Right renal cortex interstitium (tissue), 3 donors: ENCODE measurements around the gene TMEM19. TPM values are rescaled to one million over a fixed set of nuclear protein-coding genes. Genes with fewer than 3 reads are reported as not detected.
A peak's percentile ranks its signal among the peaks of the same experiment; 100 is the strongest.

Source experiments
- DNase-seq, 3 donors: peaks; one replicate each; pipeline ENCODE4 v3.0.0-alpha.2; 2013; ENCODE audit warnings: low read depth in 3 of 3, low spot score in 2 of 3
- polyA plus RNA-seq, 3 donors: library from polyadenylated mRNA; unstranded; fragments of 120-200 nt; gene quantifications; one replicate each; pipeline ENCODE4 v1.2.1, GENCODE V29; 2013; ENCODE audit not compliant: insufficient read length in 3 of 3

Gene TMEM19
- polyA plus RNA-seq, 3 donors, result 38.7 to 50.5 (median 45.6) TPM

DNA sequence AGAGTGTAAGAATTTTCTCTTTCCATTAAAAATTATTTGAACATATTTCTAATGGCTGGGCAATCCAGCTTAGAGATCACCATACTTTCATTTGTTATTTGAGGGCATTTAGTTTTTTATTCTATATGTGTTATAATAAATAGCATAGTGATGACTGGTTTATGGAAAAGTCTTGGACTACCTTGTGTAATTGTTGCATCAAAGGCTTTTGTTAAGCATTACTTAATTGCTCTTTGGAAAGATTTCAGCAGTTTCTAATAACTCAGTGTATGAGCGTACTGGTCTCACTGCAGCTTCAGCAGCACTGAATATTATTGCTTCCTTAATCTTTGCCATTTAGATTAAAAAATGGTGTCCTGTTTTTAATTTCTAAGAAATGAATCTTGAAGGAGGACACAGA lies 22.8 kb downstream of the TMEM19 start:
- DNase-seq, result no peak

DNA sequence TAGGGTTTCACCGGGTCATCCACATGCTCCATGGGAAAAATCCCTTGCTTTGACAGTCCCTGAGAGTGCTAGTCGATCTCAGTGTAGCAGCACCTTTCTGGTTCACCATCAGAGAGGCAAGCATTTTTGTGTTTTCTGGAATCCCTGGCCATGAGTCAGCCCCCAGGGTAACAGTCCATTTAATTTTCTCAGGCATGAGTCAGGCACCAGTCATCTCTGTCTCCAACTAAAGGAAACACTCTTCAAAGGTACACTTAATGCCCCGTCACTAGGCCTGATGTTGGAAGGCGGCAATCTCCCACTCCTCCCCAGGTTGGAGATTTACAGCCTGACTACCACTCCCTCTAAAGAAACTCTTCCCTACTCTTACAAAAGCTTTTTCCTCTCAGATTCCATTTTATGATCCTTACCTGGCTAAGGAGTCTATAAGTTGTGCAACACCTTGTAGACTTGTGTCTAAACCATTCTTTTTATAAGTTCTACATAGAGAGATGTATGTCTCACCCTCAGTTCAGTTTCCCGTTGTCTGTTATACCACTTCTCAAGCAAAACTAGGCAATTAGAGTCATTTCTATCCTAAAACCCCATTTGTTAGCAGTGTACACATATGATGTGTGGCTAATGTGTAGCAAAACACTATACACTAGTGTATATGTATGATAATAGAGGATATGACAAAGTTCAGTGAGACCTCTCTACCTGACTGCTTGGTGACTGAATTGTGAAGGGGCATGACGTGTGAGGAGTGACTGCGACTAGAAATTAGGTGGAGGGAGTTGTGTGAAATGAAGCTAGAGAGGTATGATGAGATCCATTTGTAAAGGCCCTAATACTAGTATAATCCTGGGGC lies 24.6 kb downstream of the TMEM19 start:
- no peak for DNase-seq

DNA sequence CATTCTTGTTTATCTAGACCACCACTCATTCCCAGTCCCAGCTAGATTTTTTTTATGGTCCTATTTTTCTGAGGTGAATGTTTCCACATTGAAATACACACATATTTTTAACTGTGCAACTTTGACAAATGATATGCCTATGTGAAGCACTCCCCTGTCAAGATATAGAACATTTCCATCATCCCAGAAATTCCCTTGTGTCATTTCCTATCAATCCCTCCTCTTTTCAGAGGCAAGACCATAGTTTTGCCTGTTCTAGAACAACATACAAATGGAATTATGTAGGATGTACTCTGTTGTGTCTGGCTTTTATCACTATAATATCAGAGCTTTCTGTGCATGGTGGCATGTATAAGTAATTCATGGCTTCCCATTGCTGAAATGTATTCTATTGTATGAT lies 32.7 kb downstream of the TMEM19 start:
- no peak for DNase-seq

DNA sequence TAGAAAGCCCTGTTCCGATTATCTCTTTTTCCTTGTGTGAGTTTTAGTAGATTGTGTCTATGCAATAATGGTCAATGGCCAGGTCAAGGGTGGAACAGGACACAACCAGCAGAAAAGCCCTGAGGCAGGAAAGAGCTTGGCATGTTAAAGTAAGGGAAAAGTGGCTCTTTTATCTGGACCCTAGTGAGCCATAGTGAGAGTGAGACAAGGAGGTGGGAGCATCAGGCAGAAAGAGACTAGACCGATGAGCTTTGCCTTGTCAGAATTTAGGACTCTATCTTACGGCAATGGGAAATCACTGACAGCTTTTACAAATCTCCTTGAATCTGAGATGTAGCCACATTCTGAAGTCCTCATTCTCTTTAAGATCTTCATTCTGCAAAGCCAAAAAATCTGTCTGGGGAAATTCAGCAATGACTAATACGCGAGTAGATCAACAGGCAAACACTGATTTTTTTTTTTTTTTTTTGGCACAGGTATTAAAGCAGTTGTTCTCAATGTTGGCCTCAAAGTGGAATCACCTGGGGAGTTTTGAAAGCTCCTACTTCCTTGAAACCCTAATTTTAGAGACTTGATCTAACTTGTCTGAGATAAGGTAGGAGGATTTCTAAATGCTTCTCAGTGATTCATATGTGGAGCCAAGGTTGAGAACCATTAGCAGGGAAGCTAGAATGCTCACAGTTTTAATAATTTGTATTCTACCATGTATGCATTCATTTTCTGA lies 33.9 kb downstream of the TMEM19 start:
- DNase-seq, result no peak

DNA sequence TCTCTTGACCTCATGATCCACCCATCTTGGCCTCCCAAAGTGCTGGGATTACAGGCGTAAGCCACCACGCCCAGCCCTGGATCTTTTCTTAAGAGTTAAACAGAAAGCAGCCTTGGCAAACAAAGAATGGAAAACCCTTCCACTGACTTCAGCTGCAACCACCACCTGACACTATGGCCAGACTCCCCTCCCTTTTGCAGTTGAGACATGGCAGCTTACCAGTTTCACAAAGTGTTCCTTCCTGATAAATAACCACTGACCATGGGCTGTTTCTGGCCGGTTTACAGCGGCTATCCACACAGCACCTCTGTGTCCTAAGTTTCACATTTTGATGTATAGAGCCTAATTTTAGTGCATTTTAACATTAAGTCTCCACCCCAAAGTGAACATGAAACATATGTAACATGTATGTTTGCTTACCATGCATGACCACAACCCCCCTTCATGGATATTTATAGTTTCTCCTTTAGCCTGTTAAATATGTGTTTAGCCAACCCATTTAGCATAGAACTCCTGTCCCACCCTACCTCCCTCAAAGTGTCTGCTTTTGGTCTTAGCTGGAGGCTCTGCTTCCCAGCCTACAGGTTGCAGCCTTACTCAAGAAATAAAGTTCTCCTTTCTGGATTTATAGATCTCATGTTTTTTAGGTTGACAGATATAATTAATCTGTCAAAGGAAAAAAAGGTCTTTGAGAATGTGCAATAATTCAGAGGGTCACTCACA lies 36.1 kb downstream of the TMEM19 start:
- no peak for DNase-seq

DNA sequence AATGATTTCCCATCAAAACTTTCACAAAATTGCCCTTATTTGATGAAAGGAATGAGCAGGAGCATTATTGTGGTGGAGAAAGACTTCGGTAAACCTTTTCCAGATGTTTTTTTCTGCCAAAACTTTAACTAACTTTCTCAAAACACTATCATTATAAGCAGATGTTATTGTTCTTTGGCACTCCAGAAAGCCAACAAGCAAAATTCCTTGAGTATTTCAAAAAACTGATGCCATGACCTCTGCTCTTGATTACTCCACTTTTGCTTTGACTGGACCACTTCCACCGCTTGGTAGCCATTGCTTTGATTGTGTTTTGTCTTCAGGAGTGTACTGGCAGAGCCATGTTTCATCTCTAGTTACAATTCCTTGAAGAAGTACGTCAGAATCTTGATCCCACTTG lies 39.1 kb downstream of the TMEM19 start:
- no peak for DNase-seq

DNA sequence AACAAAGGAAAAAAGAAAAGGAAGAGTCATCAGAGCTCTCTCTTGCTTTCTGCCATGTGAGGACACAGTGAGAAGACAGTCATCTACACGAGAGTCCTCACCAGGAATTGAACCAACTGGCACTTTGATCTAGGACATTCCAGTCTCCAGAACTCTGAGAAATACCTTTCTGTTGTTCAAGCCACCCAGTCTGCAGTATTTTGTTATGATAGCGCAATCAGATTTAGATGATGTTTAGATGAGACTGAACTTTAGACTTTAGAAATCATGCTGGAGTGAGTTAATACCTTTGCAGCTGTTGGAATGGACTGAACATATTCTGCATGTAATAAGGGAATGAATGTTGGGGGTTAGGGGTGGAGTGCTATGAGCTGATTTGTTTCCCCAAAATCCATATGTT lies 40.7 kb downstream of the TMEM19 start:
- DNase-seq, result no peak

DNA sequence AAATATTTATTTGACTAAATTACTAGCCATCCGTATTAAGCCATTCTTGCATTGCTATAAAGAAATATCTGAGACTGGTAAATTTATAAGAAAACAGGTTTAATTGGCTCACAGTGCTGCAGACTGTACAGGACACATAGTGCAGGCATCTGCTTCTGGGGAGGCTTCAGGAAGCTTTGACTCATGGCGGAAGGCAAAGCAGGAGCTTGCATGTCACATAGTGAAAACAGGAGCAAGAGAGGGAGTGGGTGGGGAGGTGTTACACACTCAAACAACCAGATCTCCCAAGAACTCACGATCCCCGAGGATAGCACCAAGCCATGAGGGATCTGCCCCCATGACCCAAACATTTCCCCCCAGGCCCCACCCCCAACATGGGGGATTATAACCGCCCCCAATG lies 42.1 kb downstream of the TMEM19 start:
- DNase-seq, result no peak

DNA sequence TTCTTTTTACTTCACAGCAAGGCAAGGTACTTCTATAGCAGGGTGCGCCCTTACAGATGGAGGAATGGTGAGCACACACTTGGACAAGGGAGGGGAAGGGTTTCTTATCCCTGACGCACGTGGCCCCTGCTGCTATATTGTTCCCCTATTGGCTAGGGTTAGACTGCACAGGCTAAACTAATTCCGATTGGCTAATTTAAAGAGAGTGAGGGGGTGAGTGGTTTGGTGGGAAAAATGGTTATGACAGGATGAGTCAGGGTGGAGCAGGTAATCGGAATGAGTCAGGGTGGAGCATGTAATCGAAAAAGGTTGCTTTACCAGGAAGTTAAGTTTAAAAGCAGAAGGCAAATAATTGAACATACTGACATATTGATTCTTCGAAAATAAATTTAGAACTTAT lies 45.1 kb downstream of the TMEM19 start:
- no peak for DNase-seq

DNA sequence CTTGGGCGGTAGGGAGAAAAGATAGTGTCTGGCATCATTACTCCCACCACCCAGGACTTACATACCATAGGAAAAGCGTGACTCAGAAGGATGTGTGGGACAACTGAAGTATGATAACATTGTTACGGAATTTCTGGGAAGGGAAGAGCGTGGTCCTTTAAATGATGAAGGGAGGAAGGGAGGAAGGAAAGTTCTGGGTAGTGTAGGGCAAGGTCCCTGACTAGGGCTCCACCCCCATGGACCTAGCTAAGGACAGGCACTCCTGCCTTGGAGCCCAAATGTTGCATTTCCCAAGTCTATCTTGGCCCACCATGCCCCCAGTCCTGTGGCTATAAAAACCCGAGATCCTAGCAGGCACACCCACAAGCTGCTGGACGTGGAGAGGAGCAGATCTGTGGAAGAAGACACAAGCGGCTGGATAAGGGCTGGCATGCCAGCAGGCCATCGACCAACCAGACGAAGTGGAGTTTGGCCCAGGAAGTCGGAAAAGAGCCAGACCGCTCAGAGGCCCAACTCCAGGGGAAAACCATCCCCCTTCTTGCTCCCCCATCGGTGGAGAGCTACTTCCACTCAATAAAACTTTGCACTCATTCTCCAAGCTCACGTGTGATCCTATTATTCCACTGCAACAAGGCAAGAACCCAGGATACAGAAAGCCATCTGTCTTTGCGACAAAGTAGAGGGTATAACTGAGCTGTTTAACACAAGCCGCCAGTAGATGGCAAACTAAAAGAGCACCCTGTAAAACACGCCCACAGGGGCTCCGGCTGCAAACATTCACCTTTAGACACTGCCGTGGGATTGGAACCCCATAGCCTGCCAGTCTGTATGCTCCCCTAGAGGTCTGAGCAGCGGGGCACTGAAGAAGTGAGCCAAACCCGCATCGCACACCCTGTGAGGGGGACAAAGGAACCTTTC lies 45.8 kb downstream of the TMEM19 start:
- DNase-seq, result no peak

DNA sequence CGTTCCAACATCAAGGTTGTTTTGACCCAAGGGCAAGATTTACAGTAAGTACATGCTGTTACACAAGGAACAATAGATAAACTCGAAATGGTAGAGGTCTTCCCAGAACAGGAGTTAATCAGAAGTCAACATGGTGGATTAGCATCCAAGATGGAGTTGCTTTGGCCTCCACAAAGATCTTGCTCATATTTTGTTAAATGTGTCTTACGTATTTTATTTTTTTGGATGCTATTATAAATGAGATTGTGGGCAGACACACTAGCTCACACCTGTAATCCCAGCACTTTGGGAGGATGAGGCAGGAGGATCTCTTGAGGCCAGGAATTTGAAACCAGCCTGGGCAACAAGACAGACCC lies 46.5 kb downstream of the TMEM19 start:
- no peak for DNase-seq

DNA sequence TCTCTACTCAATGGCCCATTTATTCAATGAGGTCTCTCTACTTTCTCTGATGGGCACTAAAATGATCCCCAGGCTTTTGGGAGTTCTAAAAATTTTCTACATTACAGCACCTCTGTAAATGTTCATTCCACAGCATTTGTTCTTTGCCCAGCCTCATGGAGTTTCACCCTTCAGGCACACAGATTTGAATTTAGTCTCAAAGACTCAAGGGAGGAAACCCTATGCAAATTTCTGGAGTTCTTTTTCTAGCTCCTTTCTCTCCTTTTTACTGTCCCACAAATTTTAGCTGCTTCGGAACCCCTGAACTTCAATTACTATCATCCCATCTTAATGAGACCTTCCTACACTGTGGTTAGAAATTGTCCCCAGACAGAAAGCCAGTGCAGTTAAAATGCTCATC lies 51.3 kb downstream of the TMEM19 start:
- no peak for DNase-seq

DNA sequence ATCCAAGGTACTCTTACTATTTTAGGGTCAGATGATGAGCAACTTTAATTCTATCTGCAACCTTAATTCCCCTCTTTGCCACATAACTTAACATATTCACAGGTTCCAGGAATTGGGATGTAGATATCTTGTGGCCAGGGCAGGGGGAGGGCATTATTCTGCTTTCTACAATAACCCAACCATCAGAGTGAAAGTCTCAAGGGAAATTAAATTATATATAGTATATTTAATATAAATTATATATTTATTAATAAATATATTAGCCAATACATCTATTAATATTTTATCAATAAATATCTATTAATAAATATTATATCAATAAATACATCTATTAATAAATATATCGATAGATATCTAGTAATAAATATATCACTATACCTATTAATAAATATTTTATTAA lies 57.1 kb downstream of the TMEM19 start:
- no peak for DNase-seq

DNA sequence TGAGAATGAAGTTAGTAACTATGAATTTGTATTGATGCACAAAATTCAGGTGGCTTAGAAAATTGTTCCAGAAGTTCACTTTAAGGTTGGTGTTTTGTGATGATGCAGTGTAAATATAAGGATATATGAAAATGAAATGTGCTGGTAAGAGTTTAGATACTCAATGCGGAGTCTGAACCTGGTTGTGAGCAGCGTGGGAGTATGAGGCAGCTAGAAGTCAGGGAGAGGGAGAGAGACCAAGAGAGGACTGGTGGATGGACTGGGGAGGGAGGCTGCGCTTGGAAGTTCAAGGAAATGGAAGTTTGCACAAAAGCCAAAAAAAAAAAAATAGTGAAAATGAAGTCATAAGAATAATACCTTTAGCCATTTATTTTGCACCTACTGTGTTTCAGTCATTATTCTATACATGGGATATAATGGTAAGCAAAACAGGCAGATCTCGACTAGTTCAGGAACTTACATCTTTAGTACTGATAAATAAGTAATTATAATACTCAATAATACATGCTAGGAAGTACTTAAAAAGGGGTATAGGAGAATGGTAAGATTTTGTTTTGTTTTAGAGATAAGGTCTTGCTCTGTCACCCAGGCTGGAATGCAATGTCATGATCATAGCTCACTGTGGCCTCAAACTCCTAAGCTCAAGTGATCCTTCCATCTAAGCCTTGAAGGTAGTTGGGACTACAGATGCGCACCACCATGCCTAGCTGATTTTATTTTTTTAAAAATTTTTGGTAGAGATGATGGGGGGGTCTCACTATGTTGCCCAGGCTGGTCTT lies 58.8 kb downstream of the TMEM19 start:
- no peak for DNase-seq

DNA sequence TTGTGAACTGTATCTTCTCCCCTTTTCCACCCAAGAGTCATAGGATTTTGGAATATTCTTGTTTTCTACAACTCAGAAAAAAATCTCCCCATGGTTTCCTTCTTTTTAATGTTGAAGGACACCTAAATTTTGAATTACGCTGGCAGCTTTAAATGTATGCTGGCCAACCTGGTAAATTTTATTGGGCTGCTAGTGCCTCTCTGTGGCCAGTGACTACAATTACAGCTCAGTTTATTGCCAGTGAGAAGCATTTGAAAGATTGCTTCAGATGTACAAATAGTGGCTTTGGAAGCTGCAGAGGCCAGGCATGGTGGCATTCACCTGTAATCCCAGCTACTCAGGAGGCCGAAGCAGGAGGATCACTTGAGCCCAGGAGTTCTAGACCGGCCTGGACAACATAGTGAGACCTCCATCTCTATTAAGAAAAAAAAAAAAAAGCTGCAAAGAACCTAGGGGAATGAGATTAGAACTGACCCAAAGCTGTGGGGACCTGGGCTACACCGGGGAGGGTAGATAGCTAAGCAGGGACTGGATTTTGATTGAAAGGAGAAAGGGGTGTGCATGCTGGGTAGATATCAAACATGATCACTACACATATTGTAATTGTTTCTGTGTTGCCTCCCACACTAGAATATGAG lies 61.2 kb downstream of the TMEM19 start:
- peak in 1 of 3 donors; percentile 21 for DNase-seq

DNA sequence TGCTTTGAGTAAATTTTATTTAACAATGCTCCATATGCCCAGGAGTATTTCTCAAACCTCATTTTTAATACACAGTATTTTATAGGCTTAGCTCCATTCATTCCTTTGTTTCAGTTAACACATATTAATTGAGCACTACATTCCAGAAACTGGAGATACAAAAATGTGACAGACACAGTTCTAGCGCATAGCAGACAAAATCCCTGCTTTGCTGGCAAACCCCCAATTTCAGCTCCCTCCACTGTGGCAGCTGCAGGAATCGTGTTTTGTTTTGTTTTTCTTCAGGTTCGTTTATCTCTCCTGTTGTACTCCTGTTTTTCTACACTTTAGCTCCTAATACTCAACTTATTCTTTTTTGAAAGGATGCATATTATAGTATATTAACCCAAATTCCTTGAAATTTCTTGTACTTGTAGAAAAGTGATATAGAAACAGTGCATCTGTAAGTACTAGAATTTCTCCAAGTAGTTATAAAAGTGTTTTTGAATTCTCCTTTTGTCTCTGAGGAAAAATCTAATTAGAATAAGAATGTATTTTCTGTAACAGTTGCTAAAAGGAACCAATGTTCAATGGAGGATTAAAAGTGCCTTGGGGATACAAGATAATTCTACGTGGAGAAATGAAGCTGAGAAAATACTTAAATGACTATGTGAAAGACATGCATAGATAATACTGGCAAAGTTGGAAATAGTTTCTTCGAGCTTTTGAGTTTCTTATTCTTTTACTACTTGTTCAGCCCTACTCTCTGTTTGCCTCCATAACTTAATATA lies 62.4 kb downstream of the TMEM19 start:
- DNase-seq, result no peak

DNA sequence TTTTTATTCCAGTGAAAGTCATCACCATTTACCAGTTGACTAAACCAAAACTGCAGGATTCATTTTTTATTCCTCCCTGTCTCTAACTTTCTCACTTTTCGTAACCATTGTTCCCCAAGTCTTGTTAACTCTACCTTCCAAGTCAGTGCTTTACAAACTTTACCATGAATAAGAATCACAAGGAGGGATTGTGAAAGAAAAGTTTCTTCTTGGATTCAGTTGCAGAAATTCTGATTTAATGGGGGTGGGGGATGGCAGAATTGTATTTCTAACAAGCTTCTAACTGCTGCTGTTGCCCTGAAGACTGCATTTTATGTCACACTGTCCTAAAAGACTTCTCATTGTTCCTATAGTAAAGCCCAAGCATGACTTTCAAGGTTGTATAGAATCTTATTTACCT lies 63.8 kb downstream of the TMEM19 start:
- DNase-seq, result no peak

DNA sequence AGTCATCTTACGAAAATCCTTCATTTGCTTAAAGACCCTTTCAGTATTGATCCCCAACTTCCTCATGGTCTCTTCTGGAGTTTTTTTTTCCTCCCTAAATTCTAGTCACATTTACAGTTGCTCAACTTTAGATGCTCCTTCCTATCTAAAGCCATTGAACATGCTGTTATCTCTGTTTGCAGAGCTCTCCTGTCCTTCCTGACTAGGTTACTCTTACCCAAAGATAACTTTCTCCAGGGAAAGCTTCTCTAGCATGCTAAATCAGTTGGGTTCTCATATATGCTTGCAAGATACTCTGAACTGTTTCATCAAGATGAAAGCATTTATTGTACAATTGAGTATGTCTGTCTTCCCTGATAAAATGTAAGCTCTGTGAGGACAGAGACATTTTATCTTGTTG lies 67.0 kb downstream of the TMEM19 start:
- DNase-seq, result no peak
